GM12872 (cell line): ENCODE data around the gene INHBB.

Experiments used
- CTCF ChIP-seq: IDR thresholded peaks from 3 replicates; pipeline ENCODE4 v1.5.1; 2011; ENCODE audit warnings: low read depth, mild to moderate bottlenecking, low read length, moderate library complexity; ENCODE audit not compliant: insufficient read depth

Gene INHBB

DNA sequence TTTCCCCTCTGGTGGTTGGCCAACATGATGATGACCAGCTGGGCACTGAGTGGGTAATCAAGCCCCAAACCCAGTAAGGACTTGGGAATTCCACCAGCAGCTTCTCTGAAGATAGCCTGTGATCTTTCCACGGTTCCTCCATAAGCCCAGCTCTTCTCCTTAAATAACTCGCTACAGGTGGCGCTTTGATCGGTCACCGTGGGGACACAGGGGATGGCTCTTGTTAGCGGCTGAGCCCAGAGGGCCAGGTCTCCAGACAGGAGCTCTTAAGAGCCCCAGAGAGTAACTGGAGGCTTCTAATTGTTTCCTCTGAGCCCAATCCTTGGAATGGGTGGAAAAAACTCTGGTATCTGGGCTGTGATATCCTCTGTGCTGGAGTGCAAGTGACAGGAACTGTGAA lies 13.6 kb upstream of the INHBB start:
- no peak for TF ChIP-seq CTCF

GRCh38 chr2:120334068-120334467 lies 11.9 kb upstream of the INHBB start:
- TF ChIP-seq CTCF = no peak

GRCh38 chr2:120336749-120337148 lies 9.2 kb upstream of the INHBB start:
- no peak for TF ChIP-seq CTCF

GRCh38 chr2:120338015-120338414 lies 7.9 kb upstream of the INHBB start:
- TF ChIP-seq CTCF = no peak

- TF ChIP-seq CTCF = no peak
Measured at GRCh38 chr2:120341977-120342376, 4.0 kb upstream of the INHBB start.

DNA sequence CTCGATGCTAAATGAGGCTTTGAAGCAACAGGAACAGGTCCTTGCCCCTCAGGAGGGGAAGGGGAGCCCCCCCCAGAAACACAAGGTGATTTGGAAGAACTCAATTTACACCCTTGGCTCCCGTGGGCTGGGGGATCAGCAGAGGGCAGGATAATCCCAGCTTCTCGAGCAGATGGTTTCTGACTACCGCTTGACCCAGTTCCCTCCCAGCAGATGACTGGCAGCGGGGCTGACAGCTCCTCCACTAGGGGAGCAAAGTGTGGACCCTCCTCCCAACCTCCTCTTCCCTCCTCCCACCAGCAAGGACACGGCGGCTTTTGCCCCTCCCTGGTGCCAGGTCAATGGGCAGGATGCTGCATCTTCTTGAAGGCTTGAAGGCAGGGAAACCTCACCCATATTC lies 3.5 kb upstream of the INHBB start:
- TF ChIP-seq CTCF = no peak

- no peak for TF ChIP-seq CTCF
Measured at GRCh38 chr2:120343100-120343432, 2.9 kb upstream of the INHBB start.
